SK-N-SH treated with all-trans-retinoic acid at 6 μM for 48 hours (cell line): ENCODE results near the gene PAK4.

Source experiments
- ATAC-seq: fragments of 200-7000 bp; cut with Tn5 transposase; 3 replicates; pipeline ENCODE4 v1.9.1; 2020; ENCODE audit warnings: mild to moderate bottlenecking, moderate library complexity
- ARNTL ChIP-seq: fragments of 450-650 bp; formaldehyde crosslinking; IDR thresholded peaks from 2 replicates; pipeline ENCODE4 v1.5.0; 2020; ENCODE audit warnings: low read depth, mild to moderate bottlenecking, moderate library complexity, borderline replicate concordance
- BACH2 ChIP-seq: fragments of 250-450 bp; sonication (Bioruptor Pico); IDR thresholded peaks from 2 replicates; pipeline ENCODE4 v1.9.0; 2021; ENCODE audit warnings: mild to moderate bottlenecking, borderline replicate concordance
- CSDC2 ChIP-seq: fragments of 250-450 bp; sonication (Bioruptor Pico); IDR thresholded peaks from 2 replicates; pipeline ENCODE4 v1.5.0; 2020; ENCODE audit warnings: mild to moderate bottlenecking, moderate library complexity
- ESRRG ChIP-seq: fragments of 250-450 bp; sonication (Bioruptor Pico); IDR thresholded peaks from 2 replicates; pipeline ENCODE4 v1.6.1; 2021; ENCODE audit warnings: mild to moderate bottlenecking
- GLIS3 ChIP-seq: fragments of 250-450 bp; sonication (Bioruptor Pico); IDR thresholded peaks from 2 replicates; pipeline ENCODE4 v1.5.0; 2020; ENCODE audit warnings: mild to moderate bottlenecking, moderate library complexity
- ISL1 ChIP-seq: fragments of 250-450 bp; sonication (Bioruptor Pico); IDR thresholded peaks from 2 replicates; pipeline ENCODE4 v2.1.2; 2022; ENCODE audit warnings: mild to moderate bottlenecking, moderate library complexity
- OSR1 ChIP-seq: fragments of 250-450 bp; sonication (Bioruptor Pico); IDR thresholded peaks from 2 replicates; pipeline ENCODE4 v1.8.0; 2022; ENCODE audit warnings: moderate library complexity, mild to moderate bottlenecking, inconsistent platforms
- PPARA ChIP-seq: fragments of 250-450 bp; sonication (Bioruptor Pico); IDR thresholded peaks from 2 replicates; pipeline ENCODE4 v1.5.0; 2020; ENCODE audit warnings: mild to moderate bottlenecking, borderline replicate concordance
- RARB ChIP-seq: fragments of 250-450 bp; sonication (Bioruptor Pico); IDR thresholded peaks from 2 replicates; pipeline ENCODE4 v1.8.0; 2021; ENCODE audit warnings: mild to moderate bottlenecking, moderate library complexity
- SNAI2 ChIP-seq: fragments of 250-450 bp; sonication (Bioruptor Pico); IDR thresholded peaks from 2 replicates; pipeline ENCODE4 v1.5.0; 2020; ENCODE audit warnings: mild to moderate bottlenecking, moderate library complexity
- TCF4 ChIP-seq: fragments of 250-450 bp; sonication (Bioruptor Pico); IDR thresholded peaks from 2 replicates; pipeline ENCODE4 v1.8.0; 2021; ENCODE audit warnings: mild to moderate bottlenecking, moderate library complexity, borderline replicate concordance
- TOX ChIP-seq: fragments of 250-450 bp; sonication (Bioruptor Pico); IDR thresholded peaks from 2 replicates; pipeline ENCODE4 v1.8.0; 2021; ENCODE audit warnings: mild to moderate bottlenecking, moderate library complexity, borderline replicate concordance
- ZC3H10 ChIP-seq: fragments of 250-450 bp; sonication (Bioruptor Pico); IDR thresholded peaks from 2 replicates; pipeline ENCODE4 v1.5.1; 2021; ENCODE audit warnings: mild to moderate bottlenecking, moderate library complexity
- ZFP3 ChIP-seq: fragments of 250-450 bp; sonication (Bioruptor Pico); IDR thresholded peaks from 2 replicates; pipeline ENCODE4 v1.5.0; 2020; ENCODE audit warnings: mild to moderate bottlenecking, moderate library complexity
- ZFP30 ChIP-seq: fragments of 450-650 bp; formaldehyde crosslinking; IDR thresholded peaks from 2 replicates; pipeline ENCODE4 v1.5.0; 2022; ENCODE audit warnings: mild to moderate bottlenecking, moderate library complexity
- ZNF565 ChIP-seq: fragments of 450-650 bp; formaldehyde crosslinking; conservative IDR thresholded peaks from 2 replicates; pipeline ENCODE4 v1.5.0; 2020; ENCODE audit warnings: low read depth, mild to moderate bottlenecking, moderate library complexity
- ZNF70 ChIP-seq: fragments of 450-650 bp; formaldehyde crosslinking; IDR thresholded peaks from 2 replicates; pipeline ENCODE4 v1.5.0; 2020; ENCODE audit warnings: mild to moderate bottlenecking, moderate library complexity
- ZNF8 ChIP-seq: fragments of 450-650 bp; formaldehyde crosslinking; IDR thresholded peaks from 2 replicates; pipeline ENCODE4 v1.5.0; 2020; ENCODE audit warnings: mild to moderate bottlenecking, moderate library complexity
- TF ChIP-seq, protein P1 (sequence below): fragments of 250-450 bp; sonication (Bioruptor Pico); IDR thresholded peaks from 2 replicates; pipeline ENCODE4 v1.8.0; 2020; ENCODE audit warnings: mild to moderate bottlenecking, moderate library complexity, borderline replicate concordance
- TF ChIP-seq, protein P2 (sequence below): fragments of 250-450 bp; sonication (Bioruptor Pico); IDR thresholded peaks from 2 replicates; pipeline ENCODE4 v1.5.0; 2020; ENCODE audit warnings: mild to moderate bottlenecking, moderate library complexity
- TF ChIP-seq, protein P3 (sequence below): fragments of 250-450 bp; sonication (Bioruptor Pico); IDR thresholded peaks from 2 replicates; pipeline ENCODE4 v1.5.1; 2020; ENCODE audit warnings: low read depth, mild to moderate bottlenecking, moderate library complexity
- TF ChIP-seq, protein P4 (sequence below): fragments of 250-450 bp; sonication (Bioruptor Pico); IDR thresholded peaks from 2 replicates; pipeline ENCODE4 v1.5.1; 2021; ENCODE audit warnings: mild to moderate bottlenecking, moderate library complexity

The PAK4 gene

DNA sequence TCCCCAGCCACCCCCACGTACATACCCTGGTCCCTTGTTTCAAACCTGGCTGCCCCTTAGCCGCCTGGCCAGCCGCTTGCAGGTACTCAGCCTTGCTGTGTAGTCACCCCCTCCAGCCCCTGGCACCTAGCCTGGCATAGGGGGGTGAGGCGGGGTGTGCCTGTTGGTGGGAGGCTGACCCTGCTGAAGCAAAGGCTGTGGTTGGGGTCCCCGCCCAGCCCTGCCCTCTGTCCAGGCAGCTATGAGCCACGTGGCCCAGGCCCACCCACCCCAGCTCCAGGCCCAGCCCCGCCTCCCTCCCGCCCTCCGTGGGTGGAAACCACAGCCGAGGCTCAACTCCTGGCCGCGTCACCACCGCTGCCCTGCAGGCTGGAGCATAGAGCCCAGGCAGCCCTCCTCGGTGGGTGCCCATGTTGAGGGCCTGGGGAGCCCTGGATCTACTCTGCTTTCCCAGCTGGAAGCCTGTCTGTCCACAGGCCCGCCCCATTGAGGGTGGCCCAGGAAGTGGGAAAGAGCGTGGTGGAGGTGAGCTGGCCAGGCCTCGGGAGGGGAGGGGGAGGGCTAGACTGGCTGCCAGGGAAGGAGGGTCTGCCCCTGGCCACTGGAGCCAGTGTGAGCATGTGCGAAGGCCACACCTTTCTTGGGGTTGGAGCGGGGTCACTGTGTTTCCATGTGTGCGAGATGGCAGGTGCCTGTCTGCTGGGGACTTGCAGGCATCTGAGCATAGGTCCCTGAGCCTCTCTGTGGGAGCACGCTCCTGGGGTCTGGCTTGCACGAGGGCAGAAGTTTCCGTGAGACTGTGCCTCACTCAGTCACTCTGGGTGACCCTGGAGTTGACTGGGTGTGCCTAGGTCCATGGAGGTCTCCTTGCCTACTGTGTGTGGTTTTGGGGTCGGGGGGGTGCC is 31.0 kb downstream of the PAK4 start:
- ATAC-seq: no peak; the same call in 1 of the 3 replicates
- TF ChIP-seq, protein P1, sequence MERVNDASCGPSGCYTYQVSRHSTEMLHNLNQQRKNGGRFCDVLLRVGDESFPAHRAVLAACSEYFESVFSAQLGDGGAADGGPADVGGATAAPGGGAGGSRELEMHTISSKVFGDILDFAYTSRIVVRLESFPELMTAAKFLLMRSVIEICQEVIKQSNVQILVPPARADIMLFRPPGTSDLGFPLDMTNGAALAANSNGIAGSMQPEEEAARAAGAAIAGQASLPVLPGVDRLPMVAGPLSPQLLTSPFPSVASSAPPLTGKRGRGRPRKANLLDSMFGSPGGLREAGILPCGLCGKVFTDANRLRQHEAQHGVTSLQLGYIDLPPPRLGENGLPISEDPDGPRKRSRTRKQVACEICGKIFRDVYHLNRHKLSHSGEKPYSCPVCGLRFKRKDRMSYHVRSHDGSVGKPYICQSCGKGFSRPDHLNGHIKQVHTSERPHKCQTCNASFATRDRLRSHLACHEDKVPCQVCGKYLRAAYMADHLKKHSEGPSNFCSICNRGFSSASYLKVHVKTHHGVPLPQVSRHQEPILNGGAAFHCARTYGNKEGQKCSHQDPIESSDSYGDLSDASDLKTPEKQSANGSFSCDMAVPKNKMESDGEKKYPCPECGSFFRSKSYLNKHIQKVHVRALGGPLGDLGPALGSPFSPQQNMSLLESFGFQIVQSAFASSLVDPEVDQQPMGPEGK (CRISPR knock-in tag): no peak
- TF ChIP-seq, protein P2, sequence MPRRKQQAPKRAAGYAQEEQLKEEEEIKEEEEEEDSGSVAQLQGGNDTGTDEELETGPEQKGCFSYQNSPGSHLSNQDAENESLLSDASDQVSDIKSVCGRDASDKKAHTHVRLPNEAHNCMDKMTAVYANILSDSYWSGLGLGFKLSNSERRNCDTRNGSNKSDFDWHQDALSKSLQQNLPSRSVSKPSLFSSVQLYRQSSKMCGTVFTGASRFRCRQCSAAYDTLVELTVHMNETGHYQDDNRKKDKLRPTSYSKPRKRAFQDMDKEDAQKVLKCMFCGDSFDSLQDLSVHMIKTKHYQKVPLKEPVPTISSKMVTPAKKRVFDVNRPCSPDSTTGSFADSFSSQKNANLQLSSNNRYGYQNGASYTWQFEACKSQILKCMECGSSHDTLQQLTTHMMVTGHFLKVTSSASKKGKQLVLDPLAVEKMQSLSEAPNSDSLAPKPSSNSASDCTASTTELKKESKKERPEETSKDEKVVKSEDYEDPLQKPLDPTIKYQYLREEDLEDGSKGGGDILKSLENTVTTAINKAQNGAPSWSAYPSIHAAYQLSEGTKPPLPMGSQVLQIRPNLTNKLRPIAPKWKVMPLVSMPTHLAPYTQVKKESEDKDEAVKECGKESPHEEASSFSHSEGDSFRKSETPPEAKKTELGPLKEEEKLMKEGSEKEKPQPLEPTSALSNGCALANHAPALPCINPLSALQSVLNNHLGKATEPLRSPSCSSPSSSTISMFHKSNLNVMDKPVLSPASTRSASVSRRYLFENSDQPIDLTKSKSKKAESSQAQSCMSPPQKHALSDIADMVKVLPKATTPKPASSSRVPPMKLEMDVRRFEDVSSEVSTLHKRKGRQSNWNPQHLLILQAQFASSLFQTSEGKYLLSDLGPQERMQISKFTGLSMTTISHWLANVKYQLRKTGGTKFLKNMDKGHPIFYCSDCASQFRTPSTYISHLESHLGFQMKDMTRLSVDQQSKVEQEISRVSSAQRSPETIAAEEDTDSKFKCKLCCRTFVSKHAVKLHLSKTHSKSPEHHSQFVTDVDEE (CRISPR knock-in tag): no peak
- no peak for TF ChIP-seq OSR1 (CRISPR knock-in tag)
- no peak for TF ChIP-seq ZNF8
- no peak for TF ChIP-seq PPARA (CRISPR knock-in tag)
- TF ChIP-seq, protein P3, sequence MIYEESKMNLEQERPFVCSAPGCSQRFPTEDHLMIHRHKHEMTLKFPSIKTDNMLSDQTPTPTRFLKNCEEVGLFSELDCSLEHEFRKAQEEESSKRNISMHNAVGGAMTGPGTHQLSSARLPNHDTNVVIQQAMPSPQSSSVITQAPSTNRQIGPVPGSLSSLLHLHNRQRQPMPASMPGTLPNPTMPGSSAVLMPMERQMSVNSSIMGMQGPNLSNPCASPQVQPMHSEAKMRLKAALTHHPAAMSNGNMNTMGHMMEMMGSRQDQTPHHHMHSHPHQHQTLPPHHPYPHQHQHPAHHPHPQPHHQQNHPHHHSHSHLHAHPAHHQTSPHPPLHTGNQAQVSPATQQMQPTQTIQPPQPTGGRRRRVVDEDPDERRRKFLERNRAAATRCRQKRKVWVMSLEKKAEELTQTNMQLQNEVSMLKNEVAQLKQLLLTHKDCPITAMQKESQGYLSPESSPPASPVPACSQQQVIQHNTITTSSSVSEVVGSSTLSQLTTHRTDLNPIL (CRISPR knock-in tag): no peak
- TF ChIP-seq RARB (CRISPR knock-in tag): no peak
- no peak for TF ChIP-seq ESRRG (CRISPR knock-in tag)
- TF ChIP-seq, protein P4, sequence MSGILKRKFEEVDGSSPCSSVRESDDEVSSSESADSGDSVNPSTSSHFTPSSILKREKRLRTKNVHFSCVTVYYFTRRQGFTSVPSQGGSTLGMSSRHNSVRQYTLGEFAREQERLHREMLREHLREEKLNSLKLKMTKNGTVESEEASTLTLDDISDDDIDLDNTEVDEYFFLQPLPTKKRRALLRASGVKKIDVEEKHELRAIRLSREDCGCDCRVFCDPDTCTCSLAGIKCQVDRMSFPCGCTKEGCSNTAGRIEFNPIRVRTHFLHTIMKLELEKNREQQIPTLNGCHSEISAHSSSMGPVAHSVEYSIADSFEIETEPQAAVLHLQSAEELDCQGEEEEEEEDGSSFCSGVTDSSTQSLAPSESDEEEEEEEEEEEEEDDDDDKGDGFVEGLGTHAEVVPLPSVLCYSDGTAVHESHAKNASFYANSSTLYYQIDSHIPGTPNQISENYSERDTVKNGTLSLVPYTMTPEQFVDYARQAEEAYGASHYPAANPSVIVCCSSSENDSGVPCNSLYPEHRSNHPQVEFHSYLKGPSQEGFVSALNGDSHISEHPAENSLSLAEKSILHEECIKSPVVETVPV (CRISPR knock-in tag): no peak
- no peak for TF ChIP-seq ZFP30 (CRISPR knock-in tag)
- no peak for TF ChIP-seq SNAI2 (CRISPR knock-in tag)
- no peak for TF ChIP-seq ISL1 (CRISPR knock-in tag)
- no peak for TF ChIP-seq ZFP3 (CRISPR knock-in tag)
- no peak for TF ChIP-seq TOX (CRISPR knock-in tag)
- no peak for TF ChIP-seq GLIS3
- no peak for TF ChIP-seq ZNF565
- no peak for TF ChIP-seq ARNTL (CRISPR knock-in tag)
- TF ChIP-seq ZC3H10: no peak
- no peak for TF ChIP-seq CSDC2 (CRISPR knock-in tag)

DNA sequence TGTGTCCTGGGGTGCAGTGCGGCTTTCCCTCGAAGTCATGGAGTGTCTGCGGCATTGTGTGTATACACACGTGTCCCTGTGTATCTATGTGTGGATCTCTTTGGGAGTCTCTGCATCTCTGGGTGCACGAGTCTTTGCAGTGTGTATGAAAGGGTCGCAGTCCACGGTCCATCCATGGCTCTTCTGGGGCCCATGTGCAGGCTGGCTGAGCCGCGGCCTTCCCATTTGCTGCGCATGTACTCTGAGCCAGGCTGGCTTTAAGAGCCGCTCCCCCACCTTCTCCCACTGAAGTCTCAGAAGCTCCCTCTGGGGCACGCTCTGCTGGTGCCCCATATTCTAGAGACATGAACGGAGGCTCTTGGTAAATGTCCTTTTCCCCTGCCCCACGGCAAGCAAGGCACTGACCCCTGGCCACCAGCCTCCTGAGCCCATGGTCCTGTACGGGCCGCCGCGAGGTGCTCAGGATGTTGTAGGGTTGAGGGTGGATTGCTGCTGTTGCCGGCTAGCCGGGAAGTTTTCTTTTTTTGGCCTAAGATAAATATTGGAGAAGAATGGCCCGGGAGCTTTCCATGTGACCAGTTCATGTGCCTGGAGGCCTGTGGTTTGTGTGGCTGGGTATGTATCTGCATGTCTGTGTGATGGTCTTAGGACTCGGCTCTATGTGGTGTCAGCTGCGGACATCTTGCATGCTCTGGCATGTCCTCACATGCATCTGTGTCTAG is 31.9 kb downstream of the PAK4 start:
- TF ChIP-seq PPARA (CRISPR knock-in tag) (no peak), RARB (CRISPR knock-in tag) (no peak), ZFP30 (CRISPR knock-in tag) (no peak), ZNF70 (no peak), ARNTL (CRISPR knock-in tag) (no peak), ESRRG (CRISPR knock-in tag) (no peak), ZNF8 (no peak), TCF4 (CRISPR knock-in tag) (no peak), SNAI2 (CRISPR knock-in tag) (no peak), ISL1 (CRISPR knock-in tag) (no peak), CSDC2 (CRISPR knock-in tag) (no peak), GLIS3 (no peak), TOX (CRISPR knock-in tag) (no peak), BACH2 (CRISPR knock-in tag) (no peak), ZFP3 (CRISPR knock-in tag) (no peak)
- TF ChIP-seq, protein P4 (CRISPR knock-in tag): no peak
- TF ChIP-seq, protein P3 (CRISPR knock-in tag): no peak
- TF ChIP-seq, protein P1 (CRISPR knock-in tag): no peak
- no peak for ATAC-seq
